ENCODE measurements around the gene ARMC9. TPM values are rescaled to one million over a fixed set of nuclear protein-coding genes. Genes with fewer than 3 reads are reported as not detected.
A peak's percentile ranks its signal among the peaks of the same experiment; 100 is the strongest.

Gene ARMC9
- total and polyA plus RNA-seq, 2 experiments from 2014 or later: 22.5 to 23.7 TPM

DNA sequence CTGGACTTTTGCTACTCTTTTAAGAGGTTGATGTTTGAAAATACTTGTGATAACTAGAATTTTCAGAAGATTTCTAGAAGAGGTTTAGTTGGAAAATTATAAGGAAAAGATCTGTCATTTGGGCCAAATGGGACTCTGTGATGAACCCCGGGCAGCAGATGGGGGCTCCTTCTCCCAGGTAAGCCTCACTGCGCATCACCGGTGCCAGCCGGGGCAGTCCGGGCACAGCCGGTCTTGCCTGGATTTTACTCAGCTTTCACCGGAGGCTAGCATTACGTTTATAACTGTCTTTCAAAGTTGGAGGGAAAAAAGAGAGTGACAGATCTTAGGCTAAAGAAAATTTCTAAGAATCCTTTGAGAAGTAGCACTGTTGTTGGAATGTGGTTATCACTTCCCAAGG is 99.7 kb downstream of the ARMC9 start:
- Histone ChIP-seq H3K27me3 (no peaks in the 10 kb centered on the region), H3K36me3 (replicated peaks; ENCODE audit: insufficient read depth, low read depth) (no peaks in the 10 kb centered on the region), H3K9me2 (replicated peaks; ENCODE audit: insufficient read depth) (no peaks in the 10 kb centered on the region), H3K4me2 (no peak overlapping the region), H3K4me3 (no peak overlapping the region), H3K27ac (no peak overlapping the region), H4K20me1 (ENCODE audit: insufficient read depth, poor library complexity, severe bottlenecking) (no peaks in the 10 kb centered on the region), H3K9me3 (ENCODE audit: low read depth) (no peaks in the 10 kb centered on the region), H3K79me2 (no peaks in the 10 kb centered on the region), H3K4me1 (ENCODE audit: insufficient read depth) (peaks cover 12% of the 10 kb centered on the region), H2AFZ (no peak overlapping the region)
- DNase-seq (ENCODE audit: low spot score): no peak
- TF ChIP-seq EZH2phosphoT487 (IDR thresholded peaks at IDR 0.05; ENCODE audit: low read depth, severe bottlenecking, unreplicated experiment) (no peak), EZH2 (IDR thresholded peaks at IDR 0.05; ENCODE audit: borderline replicate concordance) (no peak)
- TF ChIP-seq, protein P1, sequence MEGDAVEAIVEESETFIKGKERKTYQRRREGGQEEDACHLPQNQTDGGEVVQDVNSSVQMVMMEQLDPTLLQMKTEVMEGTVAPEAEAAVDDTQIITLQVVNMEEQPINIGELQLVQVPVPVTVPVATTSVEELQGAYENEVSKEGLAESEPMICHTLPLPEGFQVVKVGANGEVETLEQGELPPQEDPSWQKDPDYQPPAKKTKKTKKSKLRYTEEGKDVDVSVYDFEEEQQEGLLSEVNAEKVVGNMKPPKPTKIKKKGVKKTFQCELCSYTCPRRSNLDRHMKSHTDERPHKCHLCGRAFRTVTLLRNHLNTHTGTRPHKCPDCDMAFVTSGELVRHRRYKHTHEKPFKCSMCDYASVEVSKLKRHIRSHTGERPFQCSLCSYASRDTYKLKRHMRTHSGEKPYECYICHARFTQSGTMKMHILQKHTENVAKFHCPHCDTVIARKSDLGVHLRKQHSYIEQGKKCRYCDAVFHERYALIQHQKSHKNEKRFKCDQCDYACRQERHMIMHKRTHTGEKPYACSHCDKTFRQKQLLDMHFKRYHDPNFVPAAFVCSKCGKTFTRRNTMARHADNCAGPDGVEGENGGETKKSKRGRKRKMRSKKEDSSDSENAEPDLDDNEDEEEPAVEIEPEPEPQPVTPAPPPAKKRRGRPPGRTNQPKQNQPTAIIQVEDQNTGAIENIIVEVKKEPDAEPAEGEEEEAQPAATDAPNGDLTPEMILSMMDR (IDR thresholded peaks at IDR 0.05; ENCODE audit: poor library complexity): no peak
- 94% methylated on average over 8 of the region's 8 CpGs for WGBS (ENCODE audit: low lambda C conversion rate, missing lambda C conversion rate)

DNA sequence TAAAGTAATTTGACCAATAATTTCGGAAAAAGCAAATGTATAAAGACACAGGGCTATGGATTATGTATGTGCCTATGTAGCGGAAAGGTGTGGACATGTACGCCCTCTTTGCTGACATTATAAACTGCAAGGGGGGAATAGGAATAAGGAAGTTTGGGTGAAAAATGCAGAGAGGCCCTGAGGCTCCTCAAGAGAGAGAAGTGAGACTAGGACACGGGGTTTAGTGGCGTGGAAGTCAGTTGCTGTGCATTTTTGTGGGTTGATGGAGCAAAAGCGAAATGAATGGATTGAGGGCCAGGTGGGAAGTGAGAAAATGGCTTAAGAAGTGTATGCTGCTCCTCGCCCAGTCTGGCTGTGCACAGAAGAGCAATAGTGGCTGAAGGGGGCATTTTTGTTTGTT is 100.8 kb downstream of the ARMC9 start:
- Histone ChIP-seq H3K4me1 (ENCODE audit: insufficient read depth) (peaks cover 12% of the 10 kb centered on the region), H4K20me1 (ENCODE audit: insufficient read depth, poor library complexity, severe bottlenecking) (no peaks in the 10 kb centered on the region), H3K9me2 (replicated peaks; ENCODE audit: insufficient read depth) (no peaks in the 10 kb centered on the region), H3K79me2 (no peaks in the 10 kb centered on the region), H3K36me3 (replicated peaks; ENCODE audit: insufficient read depth, low read depth) (no peaks in the 10 kb centered on the region), H3K27ac (no peak overlapping the region), H3K9me3 (ENCODE audit: low read depth) (no peaks in the 10 kb centered on the region), H2AFZ (no peak overlapping the region), H3K4me2 (no peak overlapping the region), H3K4me3 (no peak overlapping the region), H3K27me3 (no peaks in the 10 kb centered on the region)
- WGBS (ENCODE audit: low lambda C conversion rate, missing lambda C conversion rate): 90% methylated on average over 7 of the region's 7 CpGs
- DNase-seq (ENCODE audit: low spot score): no peak
- TF ChIP-seq, protein P1 (IDR thresholded peaks at IDR 0.05; ENCODE audit: poor library complexity): no peak
- no peak for TF ChIP-seq EZH2 (IDR thresholded peaks at IDR 0.05; ENCODE audit: borderline replicate concordance)
- TF ChIP-seq EZH2phosphoT487 (IDR thresholded peaks at IDR 0.05; ENCODE audit: low read depth, severe bottlenecking, unreplicated experiment): no peak

DNA sequence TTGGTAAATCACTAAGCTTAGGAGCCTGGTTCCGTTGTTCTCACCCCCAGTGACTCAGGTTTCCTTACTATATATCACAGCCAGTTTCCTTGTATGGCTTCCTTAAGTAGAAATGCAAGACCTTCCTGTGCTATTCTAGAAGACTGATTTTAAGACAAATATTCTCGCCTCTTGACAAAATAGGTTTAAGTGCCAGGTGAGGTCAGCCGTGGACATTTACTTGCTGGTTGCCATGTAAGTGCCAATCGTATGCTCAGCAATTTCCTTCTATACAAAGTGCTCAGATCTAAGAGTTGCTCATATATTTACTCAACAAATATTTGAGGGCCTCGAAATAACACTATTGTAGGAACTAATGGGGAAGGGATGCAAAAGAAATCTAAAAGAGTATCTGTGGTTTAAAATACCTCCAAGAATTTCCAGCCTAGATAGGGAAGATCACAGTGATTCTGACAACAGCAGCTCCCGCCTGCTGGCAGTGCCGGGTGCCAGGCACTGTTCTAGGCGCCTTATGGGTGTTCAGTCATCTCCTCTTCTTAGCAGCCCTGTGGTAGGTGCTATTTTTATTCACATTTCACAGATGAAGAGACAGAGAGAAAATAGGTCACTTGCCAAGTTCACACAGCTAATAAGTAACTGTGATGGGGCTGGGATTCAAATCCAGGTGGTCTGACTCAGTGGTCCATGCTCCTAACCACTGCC is 101.7 kb downstream of the ARMC9 start:
- no peak for TF ChIP-seq EZH2 (IDR thresholded peaks at IDR 0.05; ENCODE audit: borderline replicate concordance)
- TF ChIP-seq, protein P1 (IDR thresholded peaks at IDR 0.05; ENCODE audit: poor library complexity): no peak
- TF ChIP-seq EZH2phosphoT487 (IDR thresholded peaks at IDR 0.05; ENCODE audit: low read depth, severe bottlenecking, unreplicated experiment): no peak
- Histone ChIP-seq H3K27me3 (no peaks in the 10 kb centered on the region), H3K36me3 (replicated peaks; ENCODE audit: insufficient read depth, low read depth) (no peaks in the 10 kb centered on the region), H3K4me1 (ENCODE audit: insufficient read depth) (peaks cover 15% of the 10 kb centered on the region), H3K4me2 (no peak overlapping the region), H4K20me1 (ENCODE audit: insufficient read depth, poor library complexity, severe bottlenecking) (no peaks in the 10 kb centered on the region), H3K9me2 (replicated peaks; ENCODE audit: insufficient read depth) (no peaks in the 10 kb centered on the region), H3K9me3 (ENCODE audit: low read depth) (no peaks in the 10 kb centered on the region), H2AFZ (no peak overlapping the region), H3K27ac (peak overlapping the region; percentile 39), H3K4me3 (no peak overlapping the region), H3K79me2 (no peaks in the 10 kb centered on the region)
- no peak for DNase-seq (ENCODE audit: low spot score)
- WGBS (ENCODE audit: low lambda C conversion rate, missing lambda C conversion rate): 66% methylated on average over 8 of the region's 8 CpGs
